ENCODE results near the gene UBTD1. TPM values are rescaled to one million over a fixed set of nuclear protein-coding genes. Genes with fewer than 3 reads are reported as not detected.
"Not testable (repeated sequence)": the region's sequence is repeated elsewhere in the genome, so short reads cannot be mapped to it uniquely, and the experiment has no call there.

Gene UBTD1
- total RNA-seq, 1 donor from 2014 or later: 11.6 TPM

DNA sequence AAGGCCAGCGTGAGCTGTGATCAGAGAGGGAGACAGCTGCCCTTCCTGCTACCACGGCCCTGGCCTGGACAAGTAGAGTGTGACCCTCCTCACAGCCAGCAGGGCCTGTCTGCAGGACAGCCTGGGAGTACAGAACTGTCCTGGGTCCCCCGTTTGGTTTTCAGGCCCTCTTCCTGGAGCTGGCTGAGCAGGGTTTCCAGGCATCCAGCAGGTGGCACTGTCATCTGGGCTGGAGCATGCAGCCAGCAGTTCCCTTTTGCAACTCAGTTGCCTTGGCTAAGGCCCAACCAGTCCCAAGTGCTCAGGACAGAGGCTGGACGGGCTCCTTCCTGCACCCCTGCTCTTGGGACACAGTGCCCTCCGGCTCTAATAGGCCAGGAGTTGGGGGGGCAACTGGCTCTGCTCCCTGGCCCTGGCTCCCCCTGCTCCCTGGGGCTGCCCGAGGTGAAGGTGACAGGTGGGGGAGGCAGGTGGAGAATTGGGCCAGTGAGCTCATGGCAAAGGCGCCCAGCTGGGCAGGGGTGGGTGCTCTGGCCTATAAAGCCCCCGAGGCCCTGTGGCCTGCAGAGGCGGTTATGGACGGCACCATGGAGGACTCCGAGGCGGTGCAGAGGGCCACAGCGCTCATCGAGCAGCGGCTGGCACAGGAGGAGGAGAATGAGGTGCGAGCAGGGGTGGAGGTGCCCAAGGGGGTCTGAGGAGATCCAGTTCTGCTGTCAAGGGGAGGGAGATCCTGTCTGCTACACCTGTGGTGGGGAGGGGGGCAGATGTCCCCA, 73.7 kb downstream of the UBTD1 start, which contains the start of gene ANKRD2:
TSS of gene ANKRD2 (plus strand) at position 566 of the 776 bp plus-strand sequence. CDS start at position 576, 10 bp downstream.
- Mint-ChIP-seq H3K36me3 (no peaks in the 10 kb centered on the region), H3K27ac (peak within 1 kb of the TSS; percentile 87), H3K27me3 (no peaks in the 10 kb centered on the region), H3K4me3 (no peak within 1 kb of the TSS), H3K4me1 (ENCODE audit: unreplicated experiment) (no peaks in the 10 kb centered on the region), H3K9me3 (no peaks in the 10 kb centered on the region)
- DNase-seq (ENCODE audit: extremely low spot score, unreplicated experiment): no peak
- TF ChIP-seq, protein P1, sequence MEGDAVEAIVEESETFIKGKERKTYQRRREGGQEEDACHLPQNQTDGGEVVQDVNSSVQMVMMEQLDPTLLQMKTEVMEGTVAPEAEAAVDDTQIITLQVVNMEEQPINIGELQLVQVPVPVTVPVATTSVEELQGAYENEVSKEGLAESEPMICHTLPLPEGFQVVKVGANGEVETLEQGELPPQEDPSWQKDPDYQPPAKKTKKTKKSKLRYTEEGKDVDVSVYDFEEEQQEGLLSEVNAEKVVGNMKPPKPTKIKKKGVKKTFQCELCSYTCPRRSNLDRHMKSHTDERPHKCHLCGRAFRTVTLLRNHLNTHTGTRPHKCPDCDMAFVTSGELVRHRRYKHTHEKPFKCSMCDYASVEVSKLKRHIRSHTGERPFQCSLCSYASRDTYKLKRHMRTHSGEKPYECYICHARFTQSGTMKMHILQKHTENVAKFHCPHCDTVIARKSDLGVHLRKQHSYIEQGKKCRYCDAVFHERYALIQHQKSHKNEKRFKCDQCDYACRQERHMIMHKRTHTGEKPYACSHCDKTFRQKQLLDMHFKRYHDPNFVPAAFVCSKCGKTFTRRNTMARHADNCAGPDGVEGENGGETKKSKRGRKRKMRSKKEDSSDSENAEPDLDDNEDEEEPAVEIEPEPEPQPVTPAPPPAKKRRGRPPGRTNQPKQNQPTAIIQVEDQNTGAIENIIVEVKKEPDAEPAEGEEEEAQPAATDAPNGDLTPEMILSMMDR (conservative IDR thresholded peaks at IDR 0.05): peak; percentile 83

DNA sequence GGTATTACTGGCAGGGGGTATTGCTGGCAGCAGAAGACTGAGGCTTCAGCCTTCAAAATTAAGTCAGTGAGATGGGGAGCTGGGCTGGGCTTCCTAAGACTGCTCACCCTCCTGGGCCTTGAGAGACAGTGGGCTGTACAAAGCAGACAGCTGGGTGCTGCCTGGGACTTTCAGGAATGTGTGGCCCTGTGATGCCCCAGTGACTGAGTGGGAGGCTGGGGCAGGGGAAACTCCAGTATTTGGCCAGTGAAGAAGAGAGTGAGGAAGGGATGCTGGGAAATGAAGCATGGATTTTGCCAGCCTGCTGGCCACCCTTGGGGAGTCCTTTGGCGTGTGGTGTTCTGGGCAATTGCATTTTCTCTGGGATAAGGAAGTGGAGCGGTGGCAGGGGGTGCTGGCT, 74.3 kb downstream of the UBTD1 start:
- H3K27me3 Mint-ChIP-seq: no peaks in the 10 kb centered on the region
- DNase-seq (ENCODE audit: extremely low spot score, unreplicated experiment): no peak
- TF ChIP-seq, protein P1 (conservative IDR thresholded peaks at IDR 0.05): no peak
- no peak overlapping the region for H3K27ac Mint-ChIP-seq
- H3K9me3 Mint-ChIP-seq: no peaks in the 10 kb centered on the region
- no peaks in the 10 kb centered on the region for H3K4me1 Mint-ChIP-seq (ENCODE audit: unreplicated experiment)
- H3K36me3 Mint-ChIP-seq: no peaks in the 10 kb centered on the region
- H3K4me3 Mint-ChIP-seq: no peak overlapping the region

DNA sequence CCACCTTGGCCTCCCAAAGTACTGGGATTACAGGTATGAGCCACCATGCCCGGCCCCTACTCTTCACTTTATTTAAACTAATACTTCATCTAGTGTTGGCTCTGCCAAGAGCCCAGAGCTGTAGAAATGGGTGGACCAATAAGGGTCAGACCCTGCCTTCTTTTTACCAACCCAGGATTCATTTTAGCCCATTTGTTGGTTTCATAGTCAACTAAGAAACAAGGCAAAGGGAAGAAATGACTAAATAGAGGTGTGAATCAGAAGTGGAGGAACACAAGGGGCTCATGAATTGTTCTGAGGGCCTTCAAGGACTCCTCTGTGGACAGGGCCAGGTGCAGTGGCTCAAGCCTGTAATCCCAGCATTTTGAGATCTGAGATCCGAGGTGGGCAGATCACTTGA, 74.9 kb downstream of the UBTD1 start:
- H3K36me3 Mint-ChIP-seq: no peaks in the 10 kb centered on the region
- H3K4me3 Mint-ChIP-seq: no peak overlapping the region
- DNase-seq (ENCODE audit: extremely low spot score, unreplicated experiment): no peak
- H3K4me1 Mint-ChIP-seq (ENCODE audit: unreplicated experiment): no peaks in the 10 kb centered on the region
- H3K27me3 Mint-ChIP-seq: no peaks in the 10 kb centered on the region
- TF ChIP-seq, protein P1 (conservative IDR thresholded peaks at IDR 0.05): no peak
- no peak overlapping the region for H3K27ac Mint-ChIP-seq
- no peaks in the 10 kb centered on the region for H3K9me3 Mint-ChIP-seq

DNA sequence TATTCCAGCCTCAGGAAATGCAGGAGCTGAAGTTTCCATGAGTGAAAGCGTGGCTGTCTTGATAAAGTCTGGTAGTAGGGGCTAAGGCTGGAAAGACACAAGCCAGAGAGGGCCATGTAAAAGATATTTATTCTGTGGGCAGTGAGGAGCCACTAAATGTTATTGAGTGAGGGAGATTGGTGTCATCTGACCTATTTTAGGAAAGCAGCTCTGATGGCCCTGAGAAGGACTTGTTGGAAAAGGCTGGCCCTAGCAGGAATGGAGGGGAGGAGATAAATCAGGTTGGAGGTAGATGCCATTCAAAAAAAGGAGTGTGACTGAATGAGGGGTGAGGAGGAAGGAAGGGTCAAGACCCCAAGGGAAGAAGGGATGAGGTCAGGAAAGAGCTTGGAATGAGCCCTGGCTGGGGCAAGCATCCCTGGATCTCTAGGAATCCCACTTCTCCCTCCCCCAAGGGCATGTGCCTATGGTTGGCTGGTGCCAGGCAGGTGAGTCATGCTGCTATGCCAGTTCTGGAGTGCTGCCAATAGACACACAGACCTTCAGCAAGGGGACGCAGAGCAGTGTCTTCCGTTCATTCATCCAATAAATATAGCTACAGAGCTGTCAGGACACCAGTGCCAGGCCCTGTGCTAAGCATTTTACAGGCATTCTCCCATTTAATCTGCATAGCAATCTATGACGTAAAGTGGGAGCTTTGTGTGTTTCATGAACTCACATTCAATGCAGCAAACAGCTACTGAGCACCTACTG, 75.8 kb downstream of the UBTD1 start:
- no peak for DNase-seq (ENCODE audit: extremely low spot score, unreplicated experiment)
- H3K27ac Mint-ChIP-seq: no peak overlapping the region
- TF ChIP-seq, protein P1 (conservative IDR thresholded peaks at IDR 0.05): no peak
- no peaks in the 10 kb centered on the region for H3K27me3 Mint-ChIP-seq
- no peaks in the 10 kb centered on the region for H3K4me1 Mint-ChIP-seq (ENCODE audit: unreplicated experiment)
- H3K4me3 Mint-ChIP-seq: no peak overlapping the region
- H3K9me3 Mint-ChIP-seq: no peaks in the 10 kb centered on the region
- no peaks in the 10 kb centered on the region for H3K36me3 Mint-ChIP-seq

DNA sequence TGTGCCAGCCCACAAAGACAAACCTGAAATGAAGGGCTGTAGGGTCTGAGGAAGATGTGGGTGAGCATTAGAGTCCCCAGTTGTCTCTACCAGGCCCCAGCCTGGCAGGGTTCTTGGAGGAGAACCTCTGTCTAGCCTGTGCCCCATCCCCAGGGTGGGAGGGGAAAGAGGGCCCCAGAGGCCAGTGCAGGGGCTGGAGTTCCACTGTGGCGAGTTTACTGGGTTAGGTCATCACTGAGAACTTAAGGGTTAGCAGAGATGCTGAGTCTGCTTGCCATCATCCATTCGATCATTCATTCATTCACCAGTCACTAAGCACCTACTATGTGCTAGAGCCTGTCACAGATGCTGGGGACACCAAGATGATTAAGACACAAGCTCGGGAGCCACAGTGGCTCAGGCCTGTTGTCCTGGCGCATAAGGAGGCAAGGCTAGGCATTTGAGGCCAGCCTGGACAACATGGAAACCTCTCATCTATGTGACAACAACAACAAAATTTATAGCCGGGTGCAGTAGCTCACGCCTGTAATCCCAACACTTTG, 76.5 kb downstream of the UBTD1 start:
- no peak for DNase-seq (ENCODE audit: extremely low spot score, unreplicated experiment)
- Mint-ChIP-seq H3K36me3 (no peaks in the 10 kb centered on the region), H3K4me3 (no peak overlapping the region), H3K27ac (no peak overlapping the region), H3K27me3 (no peaks in the 10 kb centered on the region), H3K4me1 (ENCODE audit: unreplicated experiment) (no peaks in the 10 kb centered on the region), H3K9me3 (no peaks in the 10 kb centered on the region)
- TF ChIP-seq, protein P1 (conservative IDR thresholded peaks at IDR 0.05): no peak

DNA sequence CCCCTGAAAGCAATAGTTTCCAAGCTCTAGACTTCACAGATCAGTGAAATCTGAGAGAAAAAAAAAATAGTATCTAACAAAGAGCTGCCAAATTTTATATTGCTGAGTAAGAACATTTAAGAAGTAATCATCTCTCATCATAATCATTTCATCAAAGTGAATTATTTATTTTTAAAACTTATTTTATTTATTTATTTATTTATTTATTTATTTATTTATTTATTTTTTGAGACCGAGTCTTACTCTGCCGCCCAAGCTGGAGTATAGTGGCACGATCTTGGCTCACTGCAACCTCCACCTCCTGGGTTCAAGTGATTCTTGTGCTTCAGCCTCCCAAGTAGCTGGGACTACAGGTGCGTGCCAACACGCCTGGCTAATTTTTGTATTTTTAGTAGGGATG, 77.8 kb downstream of the UBTD1 start:
- H3K36me3 Mint-ChIP-seq; H3K27me3 Mint-ChIP-seq; H3K4me3 Mint-ChIP-seq; H3K27ac Mint-ChIP-seq; DNase-seq (ENCODE audit: extremely low spot score, unreplicated experiment); H3K4me1 Mint-ChIP-seq (ENCODE audit: unreplicated experiment); H3K9me3 Mint-ChIP-seq: not testable (repeated sequence)

Data from type B pancreatic cell (in vitro differentiated cells).